Measurements from ENCODE around the gene CAMSAP2.

The CAMSAP2 gene

GRCh38 chr1:200904772-200905171 lies 166.1 kb downstream of the CAMSAP2 start:
- in situ Hi-C loops (cut with HindIII; ENCODE audit: low pct_ligation_motif_present, low pct_unique_long_range_greater_than_20kb, low sequenced_read_pairs): no loop called here
- no peak for DNase-seq

- DNase-seq: peak; percentile 27
Observed at GRCh38 chr1:200905411-200906052, 166.8 kb downstream of the CAMSAP2 start.

GRCh38 chr1:200906491-200906890 lies 167.8 kb downstream of the CAMSAP2 start:
- no peak for DNase-seq
- in situ Hi-C loops (cut with HindIII; ENCODE audit: low pct_ligation_motif_present, low pct_unique_long_range_greater_than_20kb, low sequenced_read_pairs): no loop called here

More at GRCh38 chr1:200905411-200906052, 166.8 kb downstream of the CAMSAP2 start:
- in situ Hi-C loops (cut with HindIII; ENCODE audit: low pct_ligation_motif_present, low pct_unique_long_range_greater_than_20kb, low sequenced_read_pairs): no loop called here

DNA sequence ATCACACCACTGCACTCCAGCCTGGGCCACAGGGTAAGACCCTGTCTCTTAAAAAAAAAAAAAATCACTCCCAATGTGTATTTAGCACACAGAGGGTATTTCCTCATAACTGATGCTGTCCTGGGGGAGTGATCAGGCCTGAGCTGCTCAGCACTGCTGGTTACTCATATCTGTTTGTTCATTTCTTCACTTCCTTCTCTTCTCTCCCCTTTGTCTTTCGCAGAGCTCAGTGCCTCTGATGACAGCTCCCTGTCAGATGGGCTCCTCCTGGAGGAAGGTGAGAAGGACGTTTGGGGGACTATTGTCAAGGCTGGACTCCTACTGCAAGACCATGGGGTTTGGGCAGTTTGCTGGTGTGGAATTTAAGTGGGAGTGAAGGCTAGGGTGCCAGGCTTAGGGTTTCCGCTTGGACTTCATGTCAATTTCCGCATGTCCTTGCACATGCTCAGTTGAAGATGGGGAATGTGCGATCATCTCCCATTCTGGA lies 169.0 kb downstream of the CAMSAP2 start:
- no peak for DNase-seq
- in situ Hi-C loops (cut with HindIII; ENCODE audit: low pct_ligation_motif_present, low pct_unique_long_range_greater_than_20kb, low sequenced_read_pairs): no loop called here

GRCh38 chr1:200908191-200908868 lies 169.6 kb downstream of the CAMSAP2 start:
- in situ Hi-C loops (cut with HindIII; ENCODE audit: low pct_ligation_motif_present, low pct_unique_long_range_greater_than_20kb, low sequenced_read_pairs): no loop called here
- DNase-seq: no peak

GRCh38 chr1:200909071-200909470 lies 170.4 kb downstream of the CAMSAP2 start:
- in situ Hi-C loops (cut with HindIII; ENCODE audit: low pct_ligation_motif_present, low pct_unique_long_range_greater_than_20kb, low sequenced_read_pairs): no loop called here

GRCh38 chr1:200909757-200910239 lies 171.1 kb downstream of the CAMSAP2 start:
- no peak for DNase-seq
- in situ Hi-C loops (cut with HindIII; ENCODE audit: low pct_ligation_motif_present, low pct_unique_long_range_greater_than_20kb, low sequenced_read_pairs): no loop called here

More at GRCh38 chr1:200909071-200909470, 170.4 kb downstream of the CAMSAP2 start:
- DNase-seq: no peak

Measured in ACHN (cell line).